ENCODE measurements around the gene SNCB.

DNA sequence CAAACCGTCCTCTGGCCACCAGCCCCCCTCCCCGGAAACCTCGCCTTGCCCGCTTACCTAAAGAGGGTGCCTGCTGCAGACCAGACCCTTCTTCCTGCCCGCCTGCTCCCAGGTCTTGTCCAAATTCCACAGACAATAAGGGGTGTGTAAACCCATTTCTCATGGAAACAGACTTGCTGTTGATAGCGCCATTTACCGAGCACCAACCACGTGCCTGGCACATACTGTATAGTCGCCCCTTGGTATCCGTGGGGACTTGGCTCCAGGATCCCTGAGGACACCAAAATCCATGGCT is 56.1 kb downstream of the SNCB start:
- TF ChIP-seq, protein P1, sequence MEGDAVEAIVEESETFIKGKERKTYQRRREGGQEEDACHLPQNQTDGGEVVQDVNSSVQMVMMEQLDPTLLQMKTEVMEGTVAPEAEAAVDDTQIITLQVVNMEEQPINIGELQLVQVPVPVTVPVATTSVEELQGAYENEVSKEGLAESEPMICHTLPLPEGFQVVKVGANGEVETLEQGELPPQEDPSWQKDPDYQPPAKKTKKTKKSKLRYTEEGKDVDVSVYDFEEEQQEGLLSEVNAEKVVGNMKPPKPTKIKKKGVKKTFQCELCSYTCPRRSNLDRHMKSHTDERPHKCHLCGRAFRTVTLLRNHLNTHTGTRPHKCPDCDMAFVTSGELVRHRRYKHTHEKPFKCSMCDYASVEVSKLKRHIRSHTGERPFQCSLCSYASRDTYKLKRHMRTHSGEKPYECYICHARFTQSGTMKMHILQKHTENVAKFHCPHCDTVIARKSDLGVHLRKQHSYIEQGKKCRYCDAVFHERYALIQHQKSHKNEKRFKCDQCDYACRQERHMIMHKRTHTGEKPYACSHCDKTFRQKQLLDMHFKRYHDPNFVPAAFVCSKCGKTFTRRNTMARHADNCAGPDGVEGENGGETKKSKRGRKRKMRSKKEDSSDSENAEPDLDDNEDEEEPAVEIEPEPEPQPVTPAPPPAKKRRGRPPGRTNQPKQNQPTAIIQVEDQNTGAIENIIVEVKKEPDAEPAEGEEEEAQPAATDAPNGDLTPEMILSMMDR (IDR thresholded peaks at IDR 0.05), result no peak
- TF ChIP-seq EZH2 (IDR thresholded peaks at IDR 0.05), result no peak
- no peak for TF ChIP-seq EZH2phosphoT487 (IDR thresholded peaks at IDR 0.05)
